GM12801 (cell line): Measurements from ENCODE around the gene SPOCK1.

ENCODE experiments used
- CTCF ChIP-seq: IDR thresholded peaks from one replicate; pipeline ENCODE4 v1.5.1; 2011; ENCODE audit warnings: control low read depth; ENCODE audit not compliant: insufficient read length; ENCODE audit errors: extremely low read depth

The SPOCK1 gene

DNA sequence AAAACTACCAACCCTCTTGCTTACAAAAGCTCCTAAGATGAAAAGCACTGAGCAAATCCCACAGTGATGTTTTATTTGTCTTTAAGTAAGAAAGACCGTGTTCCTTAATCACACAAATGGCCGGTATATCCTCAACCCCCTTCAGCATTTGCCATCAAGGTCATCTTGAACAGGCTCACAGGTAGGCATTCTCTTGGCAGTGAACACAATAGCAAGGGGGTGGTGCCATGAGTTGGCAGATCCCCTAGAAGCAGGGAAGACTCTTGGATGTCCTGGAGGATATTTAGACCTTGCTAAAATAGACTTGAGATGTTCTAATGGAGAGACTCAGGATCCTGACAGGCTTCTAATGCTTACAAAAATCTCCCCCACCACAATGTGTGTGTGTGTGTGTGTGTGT is 323.0 kb downstream of the SPOCK1 start:
- TF ChIP-seq CTCF: no peak

DNA sequence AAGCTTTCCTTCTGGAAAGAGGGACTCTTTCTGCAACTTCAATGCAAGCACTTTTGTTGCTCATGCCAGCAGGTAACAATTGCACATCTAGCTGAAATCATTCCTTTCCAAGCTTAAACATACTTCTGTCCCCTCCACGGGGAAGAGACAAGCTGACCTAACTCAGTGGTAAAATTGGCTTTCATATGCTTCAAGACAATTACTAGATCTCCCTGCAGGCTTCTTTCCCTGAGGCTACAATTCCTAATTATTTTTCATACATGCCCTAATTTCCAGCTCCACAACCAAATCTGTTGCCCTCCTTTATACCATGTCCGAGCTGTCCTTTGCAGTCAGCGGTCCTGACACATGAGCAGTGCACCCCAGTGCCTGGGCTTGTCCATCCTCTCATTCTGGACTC is 324.9 kb downstream of the SPOCK1 start:
- TF ChIP-seq CTCF: no peak

DNA sequence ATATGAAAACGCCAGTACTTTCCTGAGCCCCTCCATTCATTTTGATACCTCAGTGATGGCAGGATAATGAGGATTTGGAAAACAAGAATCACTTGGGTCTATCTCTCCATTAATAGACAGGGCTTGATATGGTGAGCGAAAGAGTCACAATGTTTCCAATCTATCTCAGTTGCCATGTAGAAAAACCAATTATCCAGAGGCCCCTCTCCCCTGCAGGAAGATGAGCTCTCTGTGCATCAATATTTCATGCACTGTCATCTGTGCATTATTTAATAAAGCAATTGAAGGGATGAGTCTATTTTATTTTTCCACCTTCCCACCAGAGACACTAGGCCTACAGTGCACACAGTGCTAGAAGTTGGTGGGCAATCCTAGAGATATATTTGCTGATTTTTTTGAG is 326.9 kb downstream of the SPOCK1 start:
- TF ChIP-seq CTCF: no peak

DNA sequence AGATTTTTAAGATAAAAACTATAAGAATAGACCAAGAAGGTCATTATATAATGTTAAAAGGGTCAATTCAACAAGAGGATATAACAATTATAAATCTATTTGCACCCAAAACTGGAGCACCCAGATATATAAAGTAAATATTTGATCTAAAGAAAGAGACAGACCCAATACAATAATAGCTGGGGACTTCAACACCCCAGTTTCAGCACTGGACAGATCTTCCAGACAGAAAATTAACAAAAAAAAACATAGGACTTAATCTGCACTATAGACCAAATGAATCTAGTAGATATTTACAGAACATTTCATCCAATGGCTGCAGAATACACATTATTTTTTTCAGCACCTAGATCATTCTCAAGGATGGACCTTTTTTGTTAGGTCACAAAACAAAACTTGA is 331.9 kb downstream of the SPOCK1 start:
- no peak for TF ChIP-seq CTCF

DNA sequence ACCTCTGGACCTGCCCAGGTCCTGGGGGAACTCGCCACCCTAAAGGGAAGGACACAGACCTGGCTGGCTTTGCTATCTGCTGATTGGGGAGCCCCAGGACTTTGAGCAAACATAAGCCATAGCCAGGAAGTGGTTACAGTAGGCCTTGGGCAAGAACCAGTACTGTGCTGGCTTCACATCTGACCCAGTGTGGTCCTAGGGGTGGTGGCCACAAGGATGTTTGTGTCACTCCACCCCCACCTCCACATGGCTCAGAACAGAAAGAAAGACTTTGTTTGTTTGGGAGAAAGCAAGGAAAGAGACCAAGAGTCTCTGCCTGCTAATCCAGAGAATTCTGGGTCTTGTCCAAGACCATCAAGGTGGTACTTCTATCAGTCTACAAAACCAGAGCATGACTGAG is 334.2 kb downstream of the SPOCK1 start:
- no peak for TF ChIP-seq CTCF

- TF ChIP-seq CTCF: no peak
Observed at GRCh38 chr5:137164536-137164935, 334.6 kb downstream of the SPOCK1 start.

DNA sequence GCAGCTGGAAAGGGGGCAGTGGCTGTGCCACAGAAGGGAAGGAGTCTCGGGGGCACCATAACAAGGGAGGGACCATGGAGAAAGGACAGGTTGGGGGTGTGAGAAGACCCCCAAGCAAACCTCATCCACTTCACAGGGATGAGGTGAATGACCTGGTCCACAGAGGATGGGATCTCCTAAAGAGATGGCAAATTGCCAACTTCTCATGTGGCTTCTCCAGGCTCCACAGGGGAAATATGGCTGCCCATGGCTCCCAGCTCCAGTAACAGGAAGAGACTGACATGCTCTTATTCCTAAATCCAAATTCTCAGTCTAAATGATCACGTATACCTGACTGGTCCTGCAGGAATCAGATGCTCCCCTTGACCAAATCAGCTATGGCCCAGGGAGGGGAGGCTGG is 340.4 kb downstream of the SPOCK1 start:
- TF ChIP-seq CTCF: no peak

DNA sequence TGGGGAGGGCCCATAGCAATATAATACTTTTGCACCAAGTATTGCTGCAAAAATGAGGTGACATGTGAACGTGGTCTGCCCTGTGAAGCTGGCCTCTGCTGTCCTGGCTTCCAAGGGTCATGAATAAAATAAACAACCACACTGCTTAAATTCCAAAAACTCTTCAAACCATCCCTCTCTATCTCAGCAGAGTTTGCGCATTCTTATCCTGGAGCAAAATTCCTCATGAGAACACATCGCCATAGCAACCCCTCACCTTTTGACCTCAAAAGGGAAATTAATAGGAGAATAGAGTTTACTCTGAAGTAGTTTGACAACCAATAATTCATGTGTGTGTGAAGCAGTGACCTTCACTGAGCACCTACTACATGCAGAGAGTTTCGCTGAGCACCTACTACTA is 342.9 kb downstream of the SPOCK1 start:
- no peak for TF ChIP-seq CTCF
